ENCODE results near the gene CDC42EP3. TPM values are rescaled to one million over a fixed set of nuclear protein-coding genes. Genes with fewer than 3 reads are reported as not detected.

Gene CDC42EP3
- total RNA-seq, 2 donors from 2014 or later: 7.2 to 37.3 TPM

DNA sequence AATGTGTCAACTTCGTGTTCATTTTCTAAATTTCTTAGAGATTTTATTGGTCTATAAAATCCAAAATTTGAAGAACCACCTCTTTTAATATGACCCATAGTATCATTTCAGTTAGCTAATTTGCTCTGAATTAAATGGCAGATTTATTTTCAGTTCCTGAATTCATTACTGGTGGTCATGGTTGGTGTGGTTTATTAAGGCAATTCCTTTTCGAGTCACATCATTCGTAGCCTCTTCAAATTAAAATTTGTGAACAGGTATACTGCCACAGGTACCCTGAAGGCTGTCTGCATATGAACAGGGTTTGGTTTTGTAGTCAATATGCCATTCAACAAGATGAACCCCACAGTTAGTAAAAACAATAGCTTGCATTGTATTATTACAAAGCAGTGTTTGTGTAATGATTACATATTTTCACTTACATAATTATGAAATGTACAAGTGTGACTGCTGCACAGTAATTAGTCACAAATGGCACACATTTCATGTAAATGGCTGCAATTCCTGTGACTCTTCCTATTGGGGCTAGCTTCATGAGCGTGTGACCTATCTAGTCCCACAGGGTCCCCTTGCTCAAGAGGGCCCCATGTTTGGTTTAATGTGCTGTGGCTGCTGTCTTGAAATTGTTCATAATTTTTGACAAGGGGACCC is 48.9 kb downstream of the CDC42EP3 start:
- intact Hi-C loops (cut with DNase I): no loop called here
- H3K27ac ChIP-seq: no peak overlapping the region
- no peaks in the 10 kb centered on the region for H3K4me1 ChIP-seq
- TF ChIP-seq, protein P1, sequence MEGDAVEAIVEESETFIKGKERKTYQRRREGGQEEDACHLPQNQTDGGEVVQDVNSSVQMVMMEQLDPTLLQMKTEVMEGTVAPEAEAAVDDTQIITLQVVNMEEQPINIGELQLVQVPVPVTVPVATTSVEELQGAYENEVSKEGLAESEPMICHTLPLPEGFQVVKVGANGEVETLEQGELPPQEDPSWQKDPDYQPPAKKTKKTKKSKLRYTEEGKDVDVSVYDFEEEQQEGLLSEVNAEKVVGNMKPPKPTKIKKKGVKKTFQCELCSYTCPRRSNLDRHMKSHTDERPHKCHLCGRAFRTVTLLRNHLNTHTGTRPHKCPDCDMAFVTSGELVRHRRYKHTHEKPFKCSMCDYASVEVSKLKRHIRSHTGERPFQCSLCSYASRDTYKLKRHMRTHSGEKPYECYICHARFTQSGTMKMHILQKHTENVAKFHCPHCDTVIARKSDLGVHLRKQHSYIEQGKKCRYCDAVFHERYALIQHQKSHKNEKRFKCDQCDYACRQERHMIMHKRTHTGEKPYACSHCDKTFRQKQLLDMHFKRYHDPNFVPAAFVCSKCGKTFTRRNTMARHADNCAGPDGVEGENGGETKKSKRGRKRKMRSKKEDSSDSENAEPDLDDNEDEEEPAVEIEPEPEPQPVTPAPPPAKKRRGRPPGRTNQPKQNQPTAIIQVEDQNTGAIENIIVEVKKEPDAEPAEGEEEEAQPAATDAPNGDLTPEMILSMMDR (IDR thresholded peaks at IDR 0.05): no peak
- no peak overlapping the region for H3K4me3 ChIP-seq
- no peaks in the 10 kb centered on the region for H3K36me3 ChIP-seq
- H3K9ac ChIP-seq (ENCODE audit: low read depth in 2 of 2, low read length in 2 of 2): no peak overlapping the region
- no peak for DNase-seq
- no peaks in the 10 kb centered on the region for H3K27me3 ChIP-seq
- H3K9me3 ChIP-seq: no peaks in the 10 kb centered on the region

DNA sequence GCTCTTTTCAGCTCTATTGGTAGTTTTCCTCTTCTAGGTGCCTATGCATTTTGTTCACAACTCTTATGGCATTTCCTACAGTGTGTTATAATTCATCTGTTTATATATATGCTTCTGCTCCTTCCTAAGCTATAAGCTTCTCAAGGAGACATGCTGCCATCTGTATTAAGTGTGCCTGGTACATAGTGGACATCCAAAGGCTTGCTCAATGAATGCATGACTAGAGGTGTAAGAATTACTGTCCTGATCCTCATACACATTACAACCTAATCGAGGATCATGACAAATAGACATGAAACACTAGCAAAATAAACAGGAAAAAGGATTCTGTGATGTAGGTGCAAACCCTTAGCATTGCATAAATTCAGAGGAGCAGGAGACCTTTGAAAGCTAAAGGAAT is 50.2 kb downstream of the CDC42EP3 start:
- H3K27me3 ChIP-seq: no peaks in the 10 kb centered on the region
- no peak for DNase-seq
- H3K4me3 ChIP-seq: no peak overlapping the region
- H3K36me3 ChIP-seq: no peaks in the 10 kb centered on the region
- H3K4me1 ChIP-seq: peaks cover 3% of the 10 kb centered on the region
- no peak overlapping the region for H3K9ac ChIP-seq (ENCODE audit: low read depth in 2 of 2, low read length in 2 of 2)
- TF ChIP-seq, protein P1 (IDR thresholded peaks at IDR 0.05): no peak
- H3K9me3 ChIP-seq: no peaks in the 10 kb centered on the region
- intact Hi-C loops (cut with DNase I): no loop called here
- no peak overlapping the region for H3K27ac ChIP-seq

DNA sequence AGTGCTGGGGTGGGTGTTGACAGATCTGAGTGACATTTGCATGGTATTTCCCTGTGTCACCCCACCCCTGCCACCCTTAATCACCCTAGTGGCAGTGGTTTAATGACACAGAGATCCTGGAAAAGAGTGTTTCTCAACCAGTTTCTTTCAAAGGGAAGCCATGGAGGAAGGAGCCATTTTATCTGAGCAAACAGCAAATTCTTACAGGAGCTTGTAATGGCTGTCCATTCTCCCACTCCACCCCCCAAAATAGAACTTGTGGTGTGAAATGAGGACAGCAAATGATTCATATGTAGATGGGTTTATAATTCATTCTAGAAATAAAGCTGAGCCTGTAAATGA is 51.5 kb downstream of the CDC42EP3 start:
- no peaks in the 10 kb centered on the region for H3K27me3 ChIP-seq
- no peaks in the 10 kb centered on the region for H3K36me3 ChIP-seq
- no peak overlapping the region for H3K9ac ChIP-seq (ENCODE audit: low read depth in 2 of 2, low read length in 2 of 2)
- intact Hi-C loops (cut with DNase I): no loop called here
- peaks cover 3% of the 10 kb centered on the region for H3K4me1 ChIP-seq
- no peak overlapping the region for H3K4me3 ChIP-seq
- DNase-seq: no peak
- H3K9me3 ChIP-seq: no peaks in the 10 kb centered on the region
- TF ChIP-seq, protein P1 (IDR thresholded peaks at IDR 0.05): no peak
- H3K27ac ChIP-seq: no peak overlapping the region

DNA sequence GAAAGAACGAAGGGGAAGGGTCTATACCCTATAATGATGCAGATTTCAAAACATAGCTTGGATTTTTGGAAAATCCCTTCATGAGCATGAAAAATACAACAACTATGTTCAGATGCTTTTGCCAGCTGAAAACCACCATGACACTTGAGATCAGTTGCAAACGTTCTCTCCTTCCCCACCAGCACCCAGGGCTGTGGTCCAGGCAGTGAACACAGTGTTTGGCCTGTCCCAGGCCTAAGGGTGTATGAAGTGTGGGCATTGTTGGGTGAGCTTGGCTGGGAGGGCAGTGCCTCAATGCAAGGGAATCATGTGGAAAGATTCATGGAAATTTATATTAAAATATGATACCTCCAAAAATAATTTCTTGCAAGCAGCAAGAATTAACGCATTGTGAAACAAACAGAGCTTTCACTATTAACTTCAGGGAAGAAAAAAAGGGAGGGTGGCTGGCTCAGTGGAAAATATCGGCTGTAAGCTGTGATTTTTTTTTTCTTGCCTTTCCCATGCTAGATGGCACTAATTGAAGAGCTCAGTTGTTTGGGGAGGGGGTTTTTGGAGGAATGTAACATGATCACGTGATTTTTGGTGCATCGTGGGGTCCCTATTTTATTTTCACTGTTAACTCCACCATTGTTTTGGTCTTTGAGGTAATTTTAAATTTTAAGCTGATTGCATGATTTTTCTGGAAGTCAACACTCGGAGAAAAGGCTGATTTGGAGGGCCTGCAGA is 52.0 kb downstream of the CDC42EP3 start:
- H3K27ac ChIP-seq: no peak overlapping the region
- no peaks in the 10 kb centered on the region for H3K36me3 ChIP-seq
- DNase-seq: no peak
- intact Hi-C loops (cut with DNase I): no loop called here
- H3K9ac ChIP-seq (ENCODE audit: low read depth in 2 of 2, low read length in 2 of 2): no peak overlapping the region
- TF ChIP-seq, protein P1 (IDR thresholded peaks at IDR 0.05): no peak
- no peak overlapping the region for H3K4me3 ChIP-seq
- H3K4me1 ChIP-seq: peaks cover 3% of the 10 kb centered on the region
- no peaks in the 10 kb centered on the region for H3K27me3 ChIP-seq
- H3K9me3 ChIP-seq: no peaks in the 10 kb centered on the region

DNA sequence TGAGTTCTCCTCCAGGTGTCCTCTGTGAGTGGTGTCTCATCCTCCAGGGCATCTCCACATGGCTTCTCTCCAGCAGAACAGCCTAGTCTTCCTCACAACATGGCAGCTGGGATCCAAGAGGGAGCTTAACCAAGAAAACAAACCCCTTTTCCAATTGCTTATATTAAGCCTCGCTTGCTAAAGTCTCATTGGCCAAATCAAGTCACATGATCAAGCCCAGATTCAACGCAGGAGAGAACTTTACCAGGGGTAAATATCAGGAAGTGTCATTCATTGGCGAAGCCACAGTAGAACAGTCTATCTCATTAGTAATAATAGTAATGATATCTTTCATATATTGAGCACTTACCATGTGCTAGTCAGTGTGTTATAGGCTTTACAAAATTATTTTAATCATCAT is 53.1 kb downstream of the CDC42EP3 start:
- Histone ChIP-seq H3K27ac (no peak overlapping the region), H3K9ac (ENCODE audit: low read depth in 2 of 2, low read length in 2 of 2) (no peak overlapping the region), H3K9me3 (no peaks in the 10 kb centered on the region), H3K36me3 (no peaks in the 10 kb centered on the region), H3K4me1 (peaks cover 3% of the 10 kb centered on the region), H3K27me3 (no peaks in the 10 kb centered on the region), H3K4me3 (no peak overlapping the region)
- intact Hi-C loops (cut with DNase I): no loop called here
- DNase-seq: no peak
- TF ChIP-seq, protein P1 (IDR thresholded peaks at IDR 0.05): no peak
